Tibial artery (tissue), 4 donors: ENCODE results near the gene NME2.

ENCODE experiments used
- DNase-seq, 2 donors: peaks; one replicate each; pipeline ENCODE4 v3.0.0-alpha.2; 2019
- H3K27ac ChIP-seq, 2 donors: fragments of 200-600 bp; sonication (generic) in 1 of 2; 1 replicate in 1 of 2; 2 replicates in 1 of 2; pipeline ENCODE4 v1.5.1; 2018 to 2019; ENCODE audit warnings: mild to moderate bottlenecking in 1 of 2
- H3K27me3 ChIP-seq, 2 donors: fragments of 200-600 bp; sonication (generic) in 1 of 2; one replicate each; pipeline versions ENCODE4 v1.5.1 to v1.6.0; 2016 to 2019
- H3K36me3 ChIP-seq, 3 donors: fragments of 200-600 bp; sonication (generic) in 2 of 3; one replicate each; pipeline ENCODE4 v1.5.1; 2016 to 2019; ENCODE audit warnings: mild to moderate bottlenecking in 2 of 3
- H3K4me1 ChIP-seq, 4 donors: fragments of 200-600 bp; sonication (generic) in 2 of 4; 1 replicate in 3 of 4; 2 replicates in 1 of 4; pipeline ENCODE4 v1.5.1; 2016 to 2019
- H3K4me3 ChIP-seq, 2 donors: fragments of 200-600 bp; sonication (generic) in 1 of 2; 1 replicate in 1 of 2; 2 replicates in 1 of 2; pipeline ENCODE4 v1.5.1; 2018 to 2019; ENCODE audit warnings: mild to moderate bottlenecking in 2 of 2
- H3K9me3 ChIP-seq, 3 donors: fragments of 200-600 bp; sonication (generic) in 1 of 3; one replicate each; pipeline ENCODE4 v1.5.1; 2016 to 2019
- CTCF ChIP-seq, 2 experiments: fragments of 200-600 bp in 1 of 2; fragments of 450-650 bp in 1 of 2; IDR thresholded peaks; one replicate each; pipeline ENCODE4 v1.5.1; 2017 to 2019; ENCODE audit warnings: antibody characterized with exemption in 2 of 2, mild to moderate bottlenecking in 1 of 2, moderate library complexity in 1 of 2
- intact Hi-C: fragments of 100-400 bp; cut with DNase I; formaldehyde crosslinking; loops from one replicate; pipeline ENCODE4 v1.15.0; 2023; ENCODE audit warnings: low total_unique reads

The NME2 gene

GRCh38 chr17:51214920-51215319 lies 48.7 kb downstream of the NME2 start:
- no peak for DNase-seq
- no peak overlapping the region for H3K27ac ChIP-seq
- peaks cover 38 to 91% (median 70%) of the 10 kb centered on the region in 3 donors for H3K36me3 ChIP-seq
- TF ChIP-seq CTCF (IDR thresholded peaks at IDR 0.05), result no peak
- no peaks in the 10 kb centered on the region for H3K9me3 ChIP-seq
- intact Hi-C loops, result no loop called here
- H3K27me3 ChIP-seq, result no peaks in the 10 kb centered on the region
- H3K4me3 ChIP-seq, result no peak overlapping the region
- no peaks in the 10 kb centered on the region for H3K4me1 ChIP-seq

- DNase-seq, result no peak
- no peaks in the 10 kb centered on the region for H3K9me3 ChIP-seq
- H3K4me3 ChIP-seq, result no peak overlapping the region
- H3K27me3 ChIP-seq, result no peaks in the 10 kb centered on the region
- no peaks in the 10 kb centered on the region for H3K4me1 ChIP-seq
- no peak for TF ChIP-seq CTCF (IDR thresholded peaks at IDR 0.05)
- H3K36me3 ChIP-seq, result peaks cover 31 to 94% (median 65%) of the 10 kb centered on the region in 3 donors
- intact Hi-C loops, result no loop called here
- no peak overlapping the region for H3K27ac ChIP-seq
These were observed 51.7 kb downstream of the NME2 start for GRCh38 chr17:51217946-51218345.

GRCh38 chr17:51221322-51221721 lies 55.1 kb downstream of the NME2 start:
- Histone ChIP-seq H3K27me3 (no peaks in the 10 kb centered on the region), H3K9me3 (no peaks in the 10 kb centered on the region), H3K27ac (no peak overlapping the region), H3K4me3 (no peak overlapping the region), H3K4me1 (no peaks in the 10 kb centered on the region), H3K36me3 (peaks cover 25 to 77% (median 56%) of the 10 kb centered on the region in 3 donors)
- DNase-seq, result no peak
- intact Hi-C loops, result no loop called here
- no peak for TF ChIP-seq CTCF (IDR thresholded peaks at IDR 0.05)
